NOMO-1 (cell line): ENCODE measurements around the gene PIWIL4.
"Not testable (repeated sequence)": the region's sequence is repeated elsewhere in the genome, so short reads cannot be mapped to it uniquely, and the experiment has no call there.

Experiments used
- DNase-seq, 2 experiments: peaks; one replicate each; lab custom pipeline; 2025; ENCODE audit not compliant: unreplicated experiment in 2 of 2; lab: John Stamatoyannopoulos, UW

PIWIL4 gene

GRCh38 chr11:94632356-94632755 lies 65.2 kb downstream of the PIWIL4 start:
- DNase-seq: no peak

GRCh38 chr11:94635072-94635471 lies 67.9 kb downstream of the PIWIL4 start:
- DNase-seq: no peak

GRCh38 chr11:94636388-94636949 lies 69.3 kb downstream of the PIWIL4 start:
- no peak for DNase-seq

- peak; percentile 20 to 63 for DNase-seq
Measured at GRCh38 chr11:94638301-94638901, 71.2 kb downstream of the PIWIL4 start.

GRCh38 chr11:94638902-94639373 lies 71.8 kb downstream of the PIWIL4 start:
- DNase-seq: peak; percentile 82 to 90

- DNase-seq: no peak
Measured at GRCh38 chr11:94639901-94640721, 72.9 kb downstream of the PIWIL4 start.

GRCh38 chr11:94641167-94641761 lies 74.1 kb downstream of the PIWIL4 start:
- DNase-seq: no peak

- DNase-seq: not testable (repeated sequence)
Measured at GRCh38 chr11:94643186-94643585, 76.0 kb downstream of the PIWIL4 start.

GRCh38 chr11:94647926-94648325 lies 80.8 kb downstream of the PIWIL4 start:
- DNase-seq: no peak

GRCh38 chr11:94648789-94649188 lies 81.6 kb downstream of the PIWIL4 start:
- no peak for DNase-seq

- no peak for DNase-seq
Measured at GRCh38 chr11:94649254-94649653, 82.1 kb downstream of the PIWIL4 start.

- DNase-seq: no peak
Measured at GRCh38 chr11:94649964-94650623, 82.9 kb downstream of the PIWIL4 start.

- DNase-seq: peak; percentile 33 to 47
Measured at GRCh38 chr11:94650756-94651155, 83.6 kb downstream of the PIWIL4 start.

- no peak for DNase-seq
Measured at GRCh38 chr11:94652735-94653284, 85.6 kb downstream of the PIWIL4 start.

- no peak for DNase-seq
Measured at GRCh38 chr11:94653561-94653960, 86.4 kb downstream of the PIWIL4 start.

GRCh38 chr11:94654201-94654600 lies 87.0 kb downstream of the PIWIL4 start:
- DNase-seq: no peak

GRCh38 chr11:94655291-94655690 lies 88.1 kb downstream of the PIWIL4 start:
- no peak for DNase-seq

GRCh38 chr11:94655956-94656355 lies 88.8 kb downstream of the PIWIL4 start:
- no peak for DNase-seq

- no peak for DNase-seq
Measured at GRCh38 chr11:94656968-94657367, 89.8 kb downstream of the PIWIL4 start.

GRCh38 chr11:94657629-94658028 lies 90.5 kb downstream of the PIWIL4 start:
- no peak for DNase-seq

GRCh38 chr11:94658386-94658785 lies 91.2 kb downstream of the PIWIL4 start:
- no peak for DNase-seq
